GM23338 (cell line): ENCODE results near the gene MMP15. TPM values are rescaled to one million over a fixed set of nuclear protein-coding genes. Genes with fewer than 3 reads are reported as not detected.

Source experiments
- ATAC-seq: fragments of 200-7000 bp; cut with Tn5 transposase; 3 replicates; pipeline ENCODE4 v1.9.1; 2020
- DNase-seq: peaks from one replicate; pipeline ENCODE4 v3.0.0-alpha.2; 2015; ENCODE audit warnings: low spot score
- H2AFZ ChIP-seq: fragments of 200-600 bp; sonication (generic); 2 replicates; pipeline ENCODE4 v1.8.0; 2016; ENCODE audit warnings: antibody characterized with exemption, mild to moderate bottlenecking, moderate library complexity
- H3F3A ChIP-seq: fragments of 200-600 bp; sonication (generic); replicated peaks from 2 replicates; pipeline ENCODE4 v1.8.0; 2017; ENCODE audit warnings: antibody characterized with exemption, mixed run types, low read depth
- H3K27ac ChIP-seq: fragments of 200-600 bp; sonication (generic); 2 replicates; pipeline ENCODE4 v1.6.1; 2016; ENCODE audit warnings: low read depth
- H3K27me3 ChIP-seq: fragments of 200-600 bp; sonication (generic); 2 replicates; pipeline ENCODE4 v1.8.0; 2016; ENCODE audit warnings: mild to moderate bottlenecking, mixed run types, moderate library complexity; ENCODE audit not compliant: insufficient read depth
- H3K36me3 ChIP-seq: fragments of 200-600 bp; sonication (generic); 2 replicates; pipeline ENCODE4 v1.8.0; 2016; ENCODE audit warnings: mild to moderate bottlenecking; ENCODE audit not compliant: insufficient read depth
- H3K4me1 ChIP-seq: fragments of 200-600 bp; sonication (generic); 2 replicates; pipeline ENCODE4 v1.8.0; 2016; ENCODE audit warnings: mild to moderate bottlenecking, moderate library complexity; ENCODE audit not compliant: insufficient read depth
- H3K4me2 ChIP-seq: fragments of 200-600 bp; sonication (generic); 2 replicates; pipeline ENCODE4 v1.7.1; 2017; ENCODE audit warnings: mixed run types
- H3K4me3 ChIP-seq: fragments of 200-600 bp; sonication (generic); 2 replicates; pipeline ENCODE4 v1.6.1; 2016; ENCODE audit warnings: mixed run types
- H3K79me2 ChIP-seq: fragments of 200-600 bp; sonication (generic); replicated peaks from 2 replicates; pipeline ENCODE4 v1.8.0; 2017; ENCODE audit warnings: mild to moderate bottlenecking; ENCODE audit not compliant: insufficient read depth
- H3K9me2 ChIP-seq: fragments of 200-600 bp; sonication (generic); 2 replicates; pipeline ENCODE4 v1.8.0; 2017; ENCODE audit not compliant: insufficient read depth
- H4K20me1 ChIP-seq: fragments of 200-600 bp; sonication (generic); replicated peaks from 2 replicates; pipeline ENCODE4 v1.8.0; 2017; ENCODE audit warnings: mild to moderate bottlenecking; ENCODE audit not compliant: insufficient read depth
- H3K27ac Mint-ChIP-seq: 2 replicates; pipeline ENCODE4 v1.8.0; 2020; ENCODE audit warnings: inconsistent platforms, mild to moderate bottlenecking, moderate library complexity, mixed read lengths
- H3K27me3 Mint-ChIP-seq: 3 replicates; pipeline ENCODE4 v1.8.0; 2022; ENCODE audit warnings: low read depth, mild to moderate bottlenecking, moderate library complexity, mixed read lengths, inconsistent platforms; ENCODE audit not compliant: insufficient read depth, poor library complexity
- H3K36me3 Mint-ChIP-seq: 3 replicates; pipeline ENCODE4 v1.8.0; 2021; ENCODE audit warnings: low read depth, mild to moderate bottlenecking, inconsistent platforms, moderate library complexity, mixed read lengths
- H3K4me1 Mint-ChIP-seq: 3 replicates; pipeline ENCODE4 v1.8.0; 2020; ENCODE audit warnings: mild to moderate bottlenecking, inconsistent platforms, mixed read lengths
- H3K4me3 Mint-ChIP-seq: 3 replicates; pipeline ENCODE4 v1.8.0; 2021; ENCODE audit warnings: moderate library complexity, mild to moderate bottlenecking, inconsistent platforms, mixed read lengths
- H3K9me3 Mint-ChIP-seq: 3 replicates; pipeline ENCODE4 v1.8.0; 2020; ENCODE audit warnings: moderate library complexity, mild to moderate bottlenecking, inconsistent platforms, mixed read lengths
- CREB1 ChIP-seq: fragments of 250-450 bp; sonication (Bioruptor Pico); IDR thresholded peaks from 2 replicates; pipeline ENCODE4 v1.5.0; 2020; ENCODE audit warnings: low read depth, mild to moderate bottlenecking, moderate library complexity
- CTCF ChIP-seq, 2 experiments: fragments of 200-600 bp in 1 of 2; sonication (generic) in 1 of 2; conservative IDR thresholded peaks; 2 replicates each; pipeline versions ENCODE4 v1.5.1 to v1.6.1; 2016 to 2017; ENCODE audit warnings: antibody characterized with exemption in 2 of 2, low read depth in 2 of 2, mild to moderate bottlenecking in 2 of 2, moderate library complexity in 1 of 2
- ETS1 ChIP-seq: IDR thresholded peaks from 2 replicates; pipeline ENCODE4 v1.6.1; 2016; ENCODE audit warnings: antibody characterized with exemption
- EZH2 ChIP-seq: fragments of 200-600 bp; sonication (generic); IDR thresholded peaks from one replicate; pipeline ENCODE4 v1.8.0; 2017; ENCODE audit warnings: antibody characterized with exemption, mild to moderate bottlenecking, low read depth; ENCODE audit not compliant: unreplicated experiment
- EZH2phosphoT487 ChIP-seq: fragments of 200-600 bp; sonication (generic); IDR thresholded peaks from one replicate; pipeline ENCODE4 v1.8.1; 2018; ENCODE audit warnings: antibody characterized with exemption; ENCODE audit not compliant: unreplicated experiment
- NANOG ChIP-seq: IDR thresholded peaks from 2 replicates; pipeline ENCODE4 v1.6.1; 2016; ENCODE audit warnings: antibody characterized with exemption, borderline replicate concordance
- POLR2AphosphoS5 ChIP-seq: IDR thresholded peaks from 2 replicates; pipeline ENCODE4 v1.6.1; 2016; ENCODE audit warnings: antibody characterized with exemption, low read depth
- REST ChIP-seq: IDR thresholded peaks from one replicate; pipeline ENCODE4 v1.6.1; 2018; ENCODE audit warnings: antibody characterized with exemption; ENCODE audit not compliant: unreplicated experiment
- ZNF331 ChIP-seq: fragments of 250-450 bp; sonication (Bioruptor Pico); IDR thresholded peaks from 2 replicates; pipeline ENCODE4 v1.5.0; 2020; ENCODE audit warnings: low read depth, mild to moderate bottlenecking, moderate library complexity
- ZNF462 ChIP-seq: fragments of 250-450 bp; sonication (Bioruptor Pico); IDR thresholded peaks from 2 replicates; pipeline ENCODE4 v1.5.0; 2020; ENCODE audit warnings: mild to moderate bottlenecking, moderate library complexity
- polyA plus RNA-seq: library from polyadenylated mRNA; unstranded; fragments of >200 nt; fragmentation: Nextera tagmentation; extraction: Ambion mirVana; gene quantifications from 2 replicates; pipeline ENCODE4 v1.2.1, GENCODE V29; 2016
- total RNA-seq: library from RNA; depleted of rRNA; stranded (reverse); fragments of >200 nt; shearing (Covaris generic); gene quantifications from 2 replicates; pipeline ENCODE4 v1.2.3, GENCODE V29; 2014

Gene MMP15
- total and polyA plus RNA-seq, 2 experiments from 2014 or later: 10.9 to 79.1 TPM

GRCh38 chr16:58062821-58063220 is 37.3 kb downstream of the MMP15 start (continued):
- TF ChIP-seq ZNF462 (no peak), EZH2phosphoT487 (no peak), ZNF331 (CRISPR knock-in tag) (no peak)

- no peak overlapping the region for H3K27ac Mint-ChIP-seq
- ATAC-seq: peak; percentile 44
These were observed 38.0 kb downstream of the MMP15 start for GRCh38 chr16:58063377-58064076.

More at GRCh38 chr16:58063377-58064076, 38.0 kb downstream of the MMP15 start:
- Histone ChIP-seq H3K27ac (no peak overlapping the region), H3K79me2 (no peaks in the 10 kb centered on the region), H3K4me2 (no peak overlapping the region), H2AFZ (0 out of 2 replicates have a peak overlapping the region, but pooled peaks have one; percentile 18), H3K4me3 (no peak overlapping the region), H3K9me2 (no peaks in the 10 kb centered on the region), H3K27me3 (no peaks in the 10 kb centered on the region), H3K36me3 (no peaks in the 10 kb centered on the region), H3K4me1 (no peaks in the 10 kb centered on the region; the same call in 1 of the 2 replicates), H4K20me1 (no peaks in the 10 kb centered on the region), H3F3A (no peaks in the 10 kb centered on the region)
- DNase-seq: no peak
- Mint-ChIP-seq H3K9me3 (no peaks in the 10 kb centered on the region), H3K4me1 (peaks cover 12% of the 10 kb centered on the region), H3K27me3 (peaks cover 2% of the 10 kb centered on the region), H3K4me3 (no peak overlapping the region), H3K36me3 (no peaks in the 10 kb centered on the region)
- TF ChIP-seq EZH2phosphoT487 (no peak), CTCF (conservative IDR thresholded peaks at IDR 0.05; ENCODE audit: low read depth in 2 of 2) (no peak), EZH2 (no peak), NANOG (no peak), REST (no peak), CREB1 (CRISPR knock-in tag) (no peak), ETS1 (no peak), POLR2AphosphoS5 (no peak)
